GM23338 (cell line): ENCODE measurements around the gene AQP9.

ENCODE experiments used
- CREB1 ChIP-seq: fragments of 250-450 bp; sonication (Bioruptor Pico); IDR thresholded peaks from 2 replicates; pipeline ENCODE4 v1.5.0; 2020; ENCODE audit warnings: low read depth, mild to moderate bottlenecking, moderate library complexity
- EZH2 ChIP-seq: fragments of 200-600 bp; sonication (generic); IDR thresholded peaks from one replicate; pipeline ENCODE4 v1.8.0; 2017; ENCODE audit warnings: antibody characterized with exemption, mild to moderate bottlenecking, low read depth; ENCODE audit not compliant: unreplicated experiment
- EZH2phosphoT487 ChIP-seq: fragments of 200-600 bp; sonication (generic); IDR thresholded peaks from one replicate; pipeline ENCODE4 v1.8.1; 2018; ENCODE audit warnings: antibody characterized with exemption; ENCODE audit not compliant: unreplicated experiment
- NANOG ChIP-seq: IDR thresholded peaks from 2 replicates; pipeline ENCODE4 v1.6.1; 2016; ENCODE audit warnings: antibody characterized with exemption, borderline replicate concordance
- POLR2AphosphoS5 ChIP-seq: IDR thresholded peaks from 2 replicates; pipeline ENCODE4 v1.6.1; 2016; ENCODE audit warnings: antibody characterized with exemption, low read depth
- ZNF114 ChIP-seq: fragments of 250-450 bp; sonication (Bioruptor Pico); IDR thresholded peaks from 2 replicates; pipeline ENCODE4 v1.5.0; 2020; ENCODE audit warnings: mild to moderate bottlenecking, moderate library complexity
- ZNF331 ChIP-seq: fragments of 250-450 bp; sonication (Bioruptor Pico); IDR thresholded peaks from 2 replicates; pipeline ENCODE4 v1.5.0; 2020; ENCODE audit warnings: low read depth, mild to moderate bottlenecking, moderate library complexity
- TF ChIP-seq, protein P1 (sequence below), 2 experiments: fragments of 200-600 bp in 1 of 2; sonication (generic) in 1 of 2; conservative IDR thresholded peaks; 2 replicates each; pipeline versions ENCODE4 v1.5.1 to v1.6.1; 2016 to 2017; ENCODE audit warnings: antibody characterized with exemption in 2 of 2, low read depth in 2 of 2, mild to moderate bottlenecking in 2 of 2, moderate library complexity in 1 of 2
- TF ChIP-seq, protein P2 (sequence below): IDR thresholded peaks from one replicate; pipeline ENCODE4 v1.6.1; 2018; ENCODE audit warnings: antibody characterized with exemption; ENCODE audit not compliant: unreplicated experiment

DNA sequence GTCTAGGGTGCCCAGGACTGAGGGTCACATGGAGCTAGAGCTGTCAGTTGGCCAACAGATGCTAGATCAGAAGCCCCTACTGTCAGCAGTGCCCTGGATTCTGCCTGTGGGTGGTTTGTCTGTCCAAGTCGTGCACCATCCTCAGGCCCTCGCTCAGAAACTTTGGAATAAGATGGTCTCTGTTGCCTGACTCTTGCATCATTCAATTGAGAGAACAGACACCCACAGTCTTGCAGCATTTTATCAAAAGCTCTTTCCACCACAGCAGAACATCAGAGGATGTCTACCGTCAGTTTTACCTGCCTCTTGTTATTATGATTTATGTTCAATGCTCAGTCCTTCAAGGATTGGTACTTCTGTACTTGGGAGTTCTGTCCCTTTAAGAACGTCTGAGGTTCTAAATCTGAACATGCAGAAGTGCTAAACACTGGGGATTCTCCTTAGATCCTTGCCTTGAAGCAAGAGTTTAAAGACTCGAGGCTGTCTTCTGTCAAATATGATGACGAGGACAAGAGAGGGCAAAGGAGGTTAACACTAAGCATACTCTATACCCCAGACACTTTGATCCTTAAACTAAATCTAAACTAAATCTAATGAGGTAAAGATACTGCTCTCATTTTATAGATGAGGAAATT, 4.8 kb downstream of the AQP9 start:
- TF ChIP-seq, protein P1, sequence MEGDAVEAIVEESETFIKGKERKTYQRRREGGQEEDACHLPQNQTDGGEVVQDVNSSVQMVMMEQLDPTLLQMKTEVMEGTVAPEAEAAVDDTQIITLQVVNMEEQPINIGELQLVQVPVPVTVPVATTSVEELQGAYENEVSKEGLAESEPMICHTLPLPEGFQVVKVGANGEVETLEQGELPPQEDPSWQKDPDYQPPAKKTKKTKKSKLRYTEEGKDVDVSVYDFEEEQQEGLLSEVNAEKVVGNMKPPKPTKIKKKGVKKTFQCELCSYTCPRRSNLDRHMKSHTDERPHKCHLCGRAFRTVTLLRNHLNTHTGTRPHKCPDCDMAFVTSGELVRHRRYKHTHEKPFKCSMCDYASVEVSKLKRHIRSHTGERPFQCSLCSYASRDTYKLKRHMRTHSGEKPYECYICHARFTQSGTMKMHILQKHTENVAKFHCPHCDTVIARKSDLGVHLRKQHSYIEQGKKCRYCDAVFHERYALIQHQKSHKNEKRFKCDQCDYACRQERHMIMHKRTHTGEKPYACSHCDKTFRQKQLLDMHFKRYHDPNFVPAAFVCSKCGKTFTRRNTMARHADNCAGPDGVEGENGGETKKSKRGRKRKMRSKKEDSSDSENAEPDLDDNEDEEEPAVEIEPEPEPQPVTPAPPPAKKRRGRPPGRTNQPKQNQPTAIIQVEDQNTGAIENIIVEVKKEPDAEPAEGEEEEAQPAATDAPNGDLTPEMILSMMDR (conservative IDR thresholded peaks at IDR 0.05; ENCODE audit: low read depth in 2 of 2), result no peak
- TF ChIP-seq, protein P2, sequence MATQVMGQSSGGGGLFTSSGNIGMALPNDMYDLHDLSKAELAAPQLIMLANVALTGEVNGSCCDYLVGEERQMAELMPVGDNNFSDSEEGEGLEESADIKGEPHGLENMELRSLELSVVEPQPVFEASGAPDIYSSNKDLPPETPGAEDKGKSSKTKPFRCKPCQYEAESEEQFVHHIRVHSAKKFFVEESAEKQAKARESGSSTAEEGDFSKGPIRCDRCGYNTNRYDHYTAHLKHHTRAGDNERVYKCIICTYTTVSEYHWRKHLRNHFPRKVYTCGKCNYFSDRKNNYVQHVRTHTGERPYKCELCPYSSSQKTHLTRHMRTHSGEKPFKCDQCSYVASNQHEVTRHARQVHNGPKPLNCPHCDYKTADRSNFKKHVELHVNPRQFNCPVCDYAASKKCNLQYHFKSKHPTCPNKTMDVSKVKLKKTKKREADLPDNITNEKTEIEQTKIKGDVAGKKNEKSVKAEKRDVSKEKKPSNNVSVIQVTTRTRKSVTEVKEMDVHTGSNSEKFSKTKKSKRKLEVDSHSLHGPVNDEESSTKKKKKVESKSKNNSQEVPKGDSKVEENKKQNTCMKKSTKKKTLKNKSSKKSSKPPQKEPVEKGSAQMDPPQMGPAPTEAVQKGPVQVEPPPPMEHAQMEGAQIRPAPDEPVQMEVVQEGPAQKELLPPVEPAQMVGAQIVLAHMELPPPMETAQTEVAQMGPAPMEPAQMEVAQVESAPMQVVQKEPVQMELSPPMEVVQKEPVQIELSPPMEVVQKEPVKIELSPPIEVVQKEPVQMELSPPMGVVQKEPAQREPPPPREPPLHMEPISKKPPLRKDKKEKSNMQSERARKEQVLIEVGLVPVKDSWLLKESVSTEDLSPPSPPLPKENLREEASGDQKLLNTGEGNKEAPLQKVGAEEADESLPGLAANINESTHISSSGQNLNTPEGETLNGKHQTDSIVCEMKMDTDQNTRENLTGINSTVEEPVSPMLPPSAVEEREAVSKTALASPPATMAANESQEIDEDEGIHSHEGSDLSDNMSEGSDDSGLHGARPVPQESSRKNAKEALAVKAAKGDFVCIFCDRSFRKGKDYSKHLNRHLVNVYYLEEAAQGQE, result no peak
- TF ChIP-seq CREB1 (no peak), EZH2 (no peak), EZH2phosphoT487 (no peak), POLR2AphosphoS5 (no peak), NANOG (no peak), ZNF331 (CRISPR knock-in tag) (no peak), ZNF114 (CRISPR knock-in tag) (no peak)
